NCI-H2196 treated with DMSO at 0.1 percent for 48 hours (cell line): ENCODE measurements around the gene FXYD5.

Experiments
- DNase-seq: peaks from one replicate; lab custom pipeline; 2025; ENCODE audit not compliant: unreplicated experiment; lab: John Stamatoyannopoulos, UW

The FXYD5 gene

GRCh38 chr19:35212241-35212640 lies 57.7 kb downstream of the FXYD5 start:
- no peak for DNase-seq

DNA sequence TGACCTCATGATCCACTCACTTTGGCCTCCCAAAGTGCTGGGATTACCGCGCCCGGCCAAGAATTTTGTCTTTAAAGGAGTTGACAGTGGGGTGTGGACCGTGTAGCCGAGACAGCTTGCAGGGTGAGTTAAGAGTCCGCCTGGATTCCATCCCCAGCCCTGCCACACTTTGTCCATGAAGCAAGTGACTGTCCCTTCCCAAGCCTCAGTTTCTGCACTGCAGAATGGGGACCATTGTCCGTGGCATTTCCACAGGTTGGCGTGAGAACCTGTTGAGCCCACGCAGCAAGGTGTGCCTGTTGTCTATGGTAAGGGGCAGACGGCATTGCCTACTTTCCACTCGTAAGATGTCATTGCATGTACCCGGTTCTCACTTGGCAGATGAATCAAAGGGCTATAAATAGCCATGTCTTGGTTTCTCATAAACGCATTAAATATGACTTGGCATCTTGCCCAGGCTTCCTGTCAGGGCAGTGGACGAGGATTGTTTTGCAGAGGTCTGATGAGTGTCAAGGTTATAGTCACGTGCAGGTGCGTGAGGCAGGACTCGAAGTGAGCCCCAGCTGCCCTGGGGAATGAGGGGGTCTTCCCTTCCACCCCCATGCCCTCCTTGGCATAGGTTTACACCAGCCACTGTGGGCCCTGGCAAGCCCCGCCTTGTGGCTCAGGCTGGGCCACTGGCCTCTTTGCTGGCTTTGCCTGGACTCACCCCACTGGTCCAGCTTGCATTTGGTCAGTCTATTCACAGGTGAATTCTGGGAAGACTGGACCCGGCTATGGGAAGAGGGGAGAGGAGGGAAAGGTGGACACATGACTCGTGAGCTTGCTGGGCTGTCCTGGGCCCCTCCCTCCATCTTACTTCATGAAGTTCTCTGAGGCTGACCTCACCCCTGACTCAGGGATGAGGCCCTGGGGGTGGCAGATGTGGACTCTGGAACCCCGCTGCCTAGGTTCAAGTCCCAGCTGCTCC lies 59.4 kb downstream of the FXYD5 start:
- DNase-seq: peak; percentile 85

DNA sequence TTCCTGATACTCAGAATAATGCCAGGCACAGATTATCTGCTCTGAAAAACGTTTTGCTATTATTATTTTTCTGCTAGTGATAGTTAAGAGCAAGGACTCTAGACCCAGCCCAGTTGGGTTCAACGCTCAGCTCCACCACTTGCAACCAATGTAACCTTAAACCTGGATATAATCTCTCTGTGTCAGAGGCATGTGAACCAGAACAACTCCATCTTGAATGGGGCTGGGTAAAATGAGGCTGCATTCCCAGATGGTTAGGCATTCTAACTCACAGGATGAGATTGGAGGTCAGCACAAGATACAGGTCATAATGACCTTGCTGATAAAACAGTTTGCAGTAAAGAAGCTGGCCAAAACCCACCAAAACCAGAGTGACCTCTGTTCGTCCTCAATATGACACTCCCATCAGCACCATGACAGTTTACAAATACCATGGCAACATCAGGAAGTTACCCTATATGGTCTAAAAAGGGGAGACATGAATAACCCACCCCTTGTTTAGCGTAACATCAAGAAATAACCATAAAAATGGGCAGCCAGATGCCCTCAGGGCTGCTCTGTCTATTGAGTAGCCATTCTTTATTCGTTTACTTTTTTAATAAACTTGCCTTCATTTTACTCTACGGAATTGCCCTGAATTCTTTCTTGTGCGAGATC lies 60.4 kb downstream of the FXYD5 start:
- no peak for DNase-seq

DNA sequence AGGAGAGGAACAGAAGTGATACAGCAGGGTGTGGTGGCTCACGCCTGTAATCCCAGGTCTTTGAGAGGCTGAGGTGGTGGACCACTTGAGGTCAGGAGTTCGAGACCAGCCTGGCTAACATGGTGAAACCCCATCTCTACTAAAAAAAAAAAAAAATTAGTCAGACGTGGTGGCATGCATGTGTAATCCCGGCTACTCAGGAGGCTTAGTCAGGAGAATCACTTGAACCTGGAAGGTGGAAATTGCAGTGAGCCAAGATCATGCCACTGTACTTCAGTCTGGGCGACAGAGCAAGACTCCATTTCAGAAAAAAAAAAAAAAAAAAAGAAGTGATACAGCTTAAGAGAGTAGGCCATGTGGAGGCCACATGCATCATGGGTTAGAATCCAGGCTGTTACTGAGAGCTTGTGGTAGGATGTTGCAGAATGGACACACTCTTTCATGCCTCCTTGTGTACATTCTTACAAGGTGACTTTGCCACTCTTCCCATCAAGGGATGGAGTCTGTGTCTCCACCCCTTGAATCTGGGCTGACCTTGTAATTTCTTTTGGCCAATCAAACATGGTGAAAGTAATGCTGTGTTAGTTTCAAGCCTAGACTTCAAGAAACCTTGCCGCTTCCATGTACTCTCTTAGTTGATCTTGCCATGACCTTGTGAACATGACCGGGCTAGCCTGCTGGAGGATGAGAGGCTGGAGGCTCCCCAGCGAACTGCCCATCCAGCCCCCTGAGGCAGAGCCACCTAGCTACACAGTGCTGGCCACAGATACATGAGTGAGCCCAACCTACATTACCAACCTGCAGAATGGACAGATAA lies 61.7 kb downstream of the FXYD5 start:
- DNase-seq: no peak

- DNase-seq: no peak
Measured at GRCh38 chr19:35216833-35217648, 62.5 kb downstream of the FXYD5 start.

DNA sequence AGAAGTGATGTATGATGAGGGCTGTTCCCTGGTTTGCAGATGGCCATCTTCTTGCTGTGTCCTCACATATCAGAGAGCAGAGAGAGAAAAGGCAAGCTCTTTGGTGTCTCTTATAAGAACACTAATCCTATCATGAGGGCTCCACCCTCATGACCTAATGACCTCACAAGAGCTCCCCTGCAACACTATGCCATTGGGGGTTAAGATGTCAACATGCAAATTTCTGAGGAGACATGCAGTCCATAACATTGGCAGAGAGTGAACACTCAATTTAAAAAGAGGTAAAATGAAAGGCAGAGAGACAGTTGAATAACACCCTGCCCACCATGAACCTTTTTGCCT lies 63.1 kb downstream of the FXYD5 start:
- DNase-seq: no peak

DNA sequence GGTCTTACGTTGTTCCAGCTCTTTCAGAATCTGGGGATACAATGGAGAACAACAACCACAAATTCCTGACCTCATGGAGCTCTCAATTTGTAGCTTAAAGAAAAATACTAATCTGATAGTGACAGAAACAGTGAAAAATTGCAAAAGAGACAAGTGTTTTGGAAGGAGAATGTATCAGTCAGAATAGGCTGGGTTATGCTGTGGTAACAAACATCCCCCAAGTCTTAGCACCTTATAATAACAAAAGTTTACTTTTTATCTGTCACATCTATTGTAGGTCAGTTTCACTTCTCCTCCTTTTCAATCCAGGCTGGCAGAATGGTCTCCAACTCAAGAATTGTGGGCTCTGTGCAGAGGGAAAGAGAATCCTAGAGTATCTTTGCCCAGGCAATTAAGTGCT lies 64.5 kb downstream of the FXYD5 start:
- no peak for DNase-seq
